IMR-90 (cell line): ENCODE data around the gene GSG1L. TPM values are rescaled to one million over a fixed set of nuclear protein-coding genes. Genes with fewer than 3 reads are reported as not detected.

Source experiments
- ATAC-seq: fragments of 200-7000 bp; cut with Tn5 transposase; 2 replicates; pipeline ENCODE4 v1.9.1; 2020; ENCODE audit warnings: low read depth, mild to moderate bottlenecking, moderate library complexity
- BruUV-seq: library from RNA; stranded (reverse); fragments of 400-500 nt; replicated peaks from 2 replicates; lab custom pipeline; 2021; lab: Mats Ljungman, UMichigan
- CTCF ChIA-PET: fragments of 300-600 bp; formaldehyde crosslinking; extraction: SDS; loops from one replicate; lab custom pipeline; 2021; ENCODE audit warnings: antibody characterized with exemption; lab: Yijun Ruan, JAX
- POLR2A ChIA-PET: fragments of 300-600 bp; sonication (Branson Sonifier 250); formaldehyde crosslinking; loops from one replicate; lab custom pipeline; 2022; ENCODE audit warnings: antibody characterized with exemption; ENCODE audit not compliant: unreplicated experiment; lab: Charles Lee
- DNase-seq: peaks from one replicate; pipeline ENCODE4 v3.0.0; 2013
- H2AFZ ChIP-seq: replicated peaks from 2 replicates; pipeline ENCODE3; 2013; ENCODE audit warnings: low read length, mild to moderate bottlenecking; ENCODE audit not compliant: poor library complexity
- H2AK5ac ChIP-seq: 2 replicates; pipeline ENCODE4 v1.6.1; 2013; ENCODE audit warnings: low read depth, low read length, inconsistent platforms
- H2AK9ac ChIP-seq: replicated peaks from 2 replicates; pipeline ENCODE3; 2013; ENCODE audit warnings: mild to moderate bottlenecking, low read depth, low read length, moderate library complexity; ENCODE audit not compliant: poor library complexity
- H2BK120ac ChIP-seq: 2 replicates; pipeline ENCODE4 v1.6.1; 2013; ENCODE audit warnings: low read depth, low read length, inconsistent platforms
- H2BK15ac ChIP-seq: 3 replicates; pipeline ENCODE4 v1.6.1; 2013; ENCODE audit warnings: low read depth, low read length, inconsistent platforms
- H2BK20ac ChIP-seq: 2 replicates; pipeline ENCODE4 v1.6.1; 2013; ENCODE audit warnings: low read depth, mild to moderate bottlenecking, inconsistent platforms, low read length, moderate library complexity
- H2BK5ac ChIP-seq: 2 replicates; pipeline ENCODE4 v1.6.1; 2013; ENCODE audit warnings: mild to moderate bottlenecking, low read depth, low read length, inconsistent platforms; ENCODE audit not compliant: poor library complexity, severe bottlenecking
- H3K14ac ChIP-seq: replicated peaks from 2 replicates; pipeline ENCODE4 v1.6.1; 2013; ENCODE audit warnings: low read depth, low read length, inconsistent platforms
- H3K18ac ChIP-seq: 2 replicates; pipeline ENCODE4 v1.6.1; 2013; ENCODE audit warnings: low read depth, low read length, control low read depth
- H3K23ac ChIP-seq: 2 replicates; pipeline ENCODE4 v1.6.1; 2013; ENCODE audit warnings: low read depth, low read length, inconsistent platforms
- H3K27ac ChIP-seq: 2 replicates; pipeline ENCODE4 v1.5.1; 2013; ENCODE audit warnings: mild to moderate bottlenecking, control low read depth, low read length; ENCODE audit not compliant: insufficient read depth
- H3K27me3 ChIP-seq: 2 replicates; pipeline ENCODE4 v1.6.1; 2013; ENCODE audit warnings: low read length; ENCODE audit not compliant: control insufficient read depth, insufficient read depth
- H3K36me3 ChIP-seq: 2 replicates; pipeline ENCODE4 v1.6.1; 2013; ENCODE audit warnings: low read length, mixed read lengths; ENCODE audit not compliant: control insufficient read depth, insufficient read depth
- H3K4ac ChIP-seq: 2 replicates; pipeline ENCODE4 v1.6.1; 2013; ENCODE audit warnings: low read depth, low read length, inconsistent platforms
- H3K4me1 ChIP-seq: 2 replicates; pipeline ENCODE4 v1.6.1; 2013; ENCODE audit warnings: low read length, mixed read lengths; ENCODE audit not compliant: control insufficient read depth, insufficient read depth
- H3K4me2 ChIP-seq: 2 replicates; pipeline ENCODE4 v1.6.1; 2013; ENCODE audit warnings: low read depth, mild to moderate bottlenecking, control low read depth, low read length, moderate library complexity
- H3K4me3 ChIP-seq: 2 replicates; pipeline ENCODE4 v1.5.1; 2013; ENCODE audit warnings: low read depth, mild to moderate bottlenecking, control low read depth, low read length, moderate library complexity; ENCODE audit not compliant: insufficient read depth
- H3K56ac ChIP-seq: 2 replicates; pipeline ENCODE4 v1.6.1; 2013; ENCODE audit warnings: low read length, inconsistent platforms; ENCODE audit not compliant: insufficient read depth; ENCODE audit errors: extremely low read depth
- H3K79me1 ChIP-seq, 2 experiments: 2 replicates each; pipeline ENCODE4 v1.6.1; 2013; ENCODE audit warnings: low read length in 2 of 2, inconsistent platforms in 1 of 2, low read depth in 1 of 2
- H3K9ac ChIP-seq: 2 replicates; pipeline ENCODE4 v1.6.1; 2013; ENCODE audit warnings: low read depth, low read length, control low read depth
- H3K9me1 ChIP-seq: 2 replicates; pipeline ENCODE4 v1.6.1; 2013; ENCODE audit warnings: low read length, inconsistent platforms; ENCODE audit not compliant: insufficient read depth
- H3K9me3 ChIP-seq: 2 replicates; pipeline ENCODE4 v1.6.1; 2013; ENCODE audit warnings: low read length; ENCODE audit not compliant: control insufficient read depth, insufficient read depth
- H4K20me1 ChIP-seq: 2 replicates; pipeline ENCODE4 v1.6.1; 2013; ENCODE audit warnings: low read length, inconsistent platforms; ENCODE audit not compliant: insufficient read depth
- H4K5ac ChIP-seq: 2 replicates; pipeline ENCODE4 v1.6.1; 2013; ENCODE audit warnings: mild to moderate bottlenecking, low read depth, low read length, control low read depth
- H4K8ac ChIP-seq, 2 experiments: 2 replicates each; pipeline ENCODE4 v1.6.1; 2013; ENCODE audit warnings: low read depth in 2 of 2, low read length in 2 of 2, control low read depth in 1 of 2, inconsistent platforms in 1 of 2
- H4K91ac ChIP-seq: 2 replicates; pipeline ENCODE4 v1.6.1; 2013; ENCODE audit warnings: low read depth, low read length, inconsistent platforms; ENCODE audit not compliant: insufficient read depth
- CEBPB ChIP-seq: IDR thresholded peaks from 2 replicates; pipeline ENCODE4 v1.6.1; 2012; ENCODE audit warnings: low read depth, low read length, improper control_type of control experiment
- MAFK ChIP-seq: IDR thresholded peaks from 2 replicates; pipeline ENCODE4 v1.6.1; 2012; ENCODE audit warnings: low read depth, low read length, improper control_type of control experiment
- MAZ ChIP-seq: IDR thresholded peaks from 2 replicates; pipeline ENCODE4 v1.6.1; 2012; ENCODE audit warnings: low read depth, mild to moderate bottlenecking, low read length, improper control_type of control experiment, moderate library complexity, borderline replicate concordance
- WGBS, 2 experiments: methylation state at CpG; one replicate each; pipeline versions ENCODE4 v1.1.5 to v1.1.7; 2013; ENCODE audit warnings: missing lambda C conversion rate in 2 of 2; ENCODE audit not compliant: insufficient read length in 1 of 2; ENCODE audit errors: extremely low coverage in 2 of 2; 5-methylcytosine and 5-hydroxymethylcytosine counted together
- dilution Hi-C: fragments of 300-500 bp; cut with HindIII; formaldehyde crosslinking; loops from one replicate; pipeline ENCODE4 v1.14.3; 2018; ENCODE audit warnings: low sequenced_read_pairs; ENCODE audit not compliant: unreplicated experiment
- in situ Hi-C: fragments of 300-500 bp; cut with MboI; formaldehyde crosslinking; loops from 3 replicates; pipeline ENCODE4 v1.14.3; 2019; ENCODE audit warnings: low sequenced_read_pairs, inconsistent platforms, mixed read lengths
- intact Hi-C: fragments of 100-400 bp; cut with micrococcal nuclease; formaldehyde crosslinking; loops from 2 replicates; pipeline ENCODE4 v1.10.0; 2022
- polyA plus RNA-seq, 3 experiments: library from polyadenylated mRNA; depleted of rRNA; stranded (reverse); fragments of >200 nt; gene quantifications; 2 replicates each; pipeline ENCODE4 v1.2.3, GENCODE V29; 2012; ENCODE audit warnings: low replicate concordance in 1 of 3
- total RNA-seq: library from RNA; depleted of rRNA; stranded (reverse); fragments of >200 nt; gene quantifications from 2 replicates; pipeline ENCODE4 v1.2.3, GENCODE V29; 2012

The GSG1L gene
- total and polyA plus RNA-seq, 2 of the 4 experiments (the other 2 are of a cell fraction), result not detected

- no peak overlapping the region for H4K91ac ChIP-seq
- H4K5ac ChIP-seq, result no peak overlapping the region
- CTCF ChIA-PET, result no interaction called here
- no peaks in the 10 kb centered on the region for H3K9me1 ChIP-seq
- no peaks in the 10 kb centered on the region for H3K4me1 ChIP-seq
- H2AFZ ChIP-seq, result no peak overlapping the region
- H3K79me1 ChIP-seq, result no peaks in the 10 kb centered on the region
- H3K4ac ChIP-seq, result no peak overlapping the region
- H3K56ac ChIP-seq, result no peak overlapping the region
- H2BK15ac ChIP-seq, result no peak overlapping the region
- no peaks in the 10 kb centered on the region for H4K20me1 ChIP-seq
- BruUV-seq, result no TSS peak
- H2AK9ac ChIP-seq, result no peak overlapping the region
- no peaks in the 10 kb centered on the region for H3K9me3 ChIP-seq
- no peak overlapping the region for H3K14ac ChIP-seq
- H3K36me3 ChIP-seq, result no peaks in the 10 kb centered on the region
- ATAC-seq (no peak), DNase-seq (no peak)
- dilution Hi-C loops (no loop called here), intact Hi-C loops (no loop called here), in situ Hi-C loops (no loop called here)
- H3K4me2 ChIP-seq, result no peak overlapping the region
- no peak overlapping the region for H3K23ac ChIP-seq
- H2BK120ac ChIP-seq, result no peak overlapping the region
- no peak overlapping the region for H3K27ac ChIP-seq
- TF ChIP-seq MAFK, result peak; percentile 66
- TF ChIP-seq MAZ, result no peak
- TF ChIP-seq CEBPB, result no peak
- no peak overlapping the region for H3K4me3 ChIP-seq
- H3K9ac ChIP-seq, result no peak overlapping the region
- H2BK5ac ChIP-seq, result no peak overlapping the region
- H2BK20ac ChIP-seq, result no peak overlapping the region
- H2AK5ac ChIP-seq, result no peak overlapping the region
- H4K8ac ChIP-seq, result no peak overlapping the region
- WGBS, 2 experiments, result 64% methylated on average over 5 of the region's 6 CpGs; no CpG with 5 or more reads in 1 of the 2 experiments
- POLR2A ChIA-PET, result no interaction called here
- H3K18ac ChIP-seq, result no peak overlapping the region
- peaks cover 5% of the 10 kb centered on the region; the same call in 1 of the 2 replicates for H3K27me3 ChIP-seq
These were observed 34.0 kb downstream of the GSG1L start for GRCh38 chr16:28029387-28030002.
